Measurements from ENCODE around the gene TEPSIN.

- TF ChIP-seq CTCF (IDR thresholded peaks at IDR 0.05) (no peak), POLR2A (IDR thresholded peaks at IDR 0.05; ENCODE audit: low read depth) (no peak), EP300 (IDR thresholded peaks at IDR 0.05) (no peak)
Measured at GRCh38 chr17:81243333-81243664, 4.4 kb upstream of the TEPSIN start.

Measured in esophagus muscularis mucosa (tissue), 4 donors.